Hypothalamus (tissue), 51 donors: ENCODE measurements around the gene ABCB8.

Source experiments
- DNase-seq, 51 donors: peaks; one replicate each; lab custom pipeline; 2025; lab: John Stamatoyannopoulos, UW

Gene ABCB8

GRCh38 chr7:151053096-151053495, 24.8 kb downstream of the ABCB8 start:
- no peak for DNase-seq

- no peak for DNase-seq
Measured at GRCh38 chr7:151053751-151054150, 25.5 kb downstream of the ABCB8 start.

GRCh38 chr7:151056283-151056665, 28.0 kb downstream of the ABCB8 start:
- DNase-seq = no peak

- DNase-seq = peak in 1 of 51 donors; percentile 21
Measured at GRCh38 chr7:151056666-151057505, 28.6 kb downstream of the ABCB8 start.

- DNase-seq = no peak
Measured at GRCh38 chr7:151057506-151057988, 29.3 kb downstream of the ABCB8 start, which contains the start of gene CDK5. Gene CDK5 (minus strand): TSS chr7:151057897. CDS start chr7:151057848, 49 bp downstream.

GRCh38 chr7:151057989-151058780, 29.9 kb downstream of the ABCB8 start:
- peak; percentile 77 to 100 (median 98) for DNase-seq

- peak in 4 of 51 donors; percentile 59 to 82 (median 66) for DNase-seq
Measured at GRCh38 chr7:151058781-151059366, 30.6 kb downstream of the ABCB8 start.

GRCh38 chr7:151059367-151060112, 31.3 kb downstream of the ABCB8 start, which contains the start of gene SLC4A2:
Gene SLC4A2 (plus strand): TSS chr7:151059589. CDS start chr7:151061988, 2,399 bp downstream.
- DNase-seq = peak; percentile 31 to 94 (median 80)

GRCh38 chr7:151060113-151060415, 31.8 kb downstream of the ABCB8 start:
- peak in 2 of 51 donors; percentile 33 to 65 for DNase-seq

DNA sequence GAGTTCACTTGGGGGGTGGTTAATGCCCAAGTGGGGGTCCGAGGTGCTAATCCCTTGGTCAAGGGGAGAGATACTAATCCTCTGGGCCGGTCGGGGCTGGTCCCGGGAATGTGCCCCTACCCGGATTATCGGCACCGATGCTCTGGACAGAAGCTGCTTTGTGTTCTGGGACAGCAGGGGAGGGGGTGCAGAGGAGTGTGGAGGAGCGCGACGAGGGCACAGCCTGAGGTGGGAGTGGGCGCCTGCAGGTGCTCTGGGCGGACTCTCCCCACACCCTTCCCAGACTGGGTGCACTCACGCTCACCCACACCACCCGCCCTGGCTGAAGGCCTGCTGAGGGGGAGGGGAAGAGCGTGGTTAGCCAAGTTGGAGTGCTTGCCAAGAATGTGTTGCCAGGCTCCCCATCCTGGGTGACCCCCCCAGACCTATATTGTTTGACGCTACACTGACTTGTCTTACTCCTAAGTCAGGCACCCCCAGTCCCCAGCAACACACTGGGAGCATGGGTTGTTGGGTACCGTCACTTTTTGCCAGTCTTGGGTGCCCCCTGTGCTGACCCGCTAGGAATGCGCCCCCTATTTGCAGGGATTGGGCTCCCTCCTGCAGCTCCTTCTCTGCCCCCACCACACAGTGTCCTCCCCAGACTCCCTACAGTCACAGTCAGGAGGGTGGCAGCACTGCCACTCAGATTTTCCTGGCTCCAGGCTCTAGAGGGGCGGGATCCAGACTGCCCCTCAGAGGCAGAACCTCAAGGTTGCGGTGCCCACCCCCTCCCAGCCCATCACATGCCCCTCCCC, 32.4 kb downstream of the ABCB8 start:
- peak in 28 of 51 donors; percentile 6 to 73 (median 36) for DNase-seq

DNA sequence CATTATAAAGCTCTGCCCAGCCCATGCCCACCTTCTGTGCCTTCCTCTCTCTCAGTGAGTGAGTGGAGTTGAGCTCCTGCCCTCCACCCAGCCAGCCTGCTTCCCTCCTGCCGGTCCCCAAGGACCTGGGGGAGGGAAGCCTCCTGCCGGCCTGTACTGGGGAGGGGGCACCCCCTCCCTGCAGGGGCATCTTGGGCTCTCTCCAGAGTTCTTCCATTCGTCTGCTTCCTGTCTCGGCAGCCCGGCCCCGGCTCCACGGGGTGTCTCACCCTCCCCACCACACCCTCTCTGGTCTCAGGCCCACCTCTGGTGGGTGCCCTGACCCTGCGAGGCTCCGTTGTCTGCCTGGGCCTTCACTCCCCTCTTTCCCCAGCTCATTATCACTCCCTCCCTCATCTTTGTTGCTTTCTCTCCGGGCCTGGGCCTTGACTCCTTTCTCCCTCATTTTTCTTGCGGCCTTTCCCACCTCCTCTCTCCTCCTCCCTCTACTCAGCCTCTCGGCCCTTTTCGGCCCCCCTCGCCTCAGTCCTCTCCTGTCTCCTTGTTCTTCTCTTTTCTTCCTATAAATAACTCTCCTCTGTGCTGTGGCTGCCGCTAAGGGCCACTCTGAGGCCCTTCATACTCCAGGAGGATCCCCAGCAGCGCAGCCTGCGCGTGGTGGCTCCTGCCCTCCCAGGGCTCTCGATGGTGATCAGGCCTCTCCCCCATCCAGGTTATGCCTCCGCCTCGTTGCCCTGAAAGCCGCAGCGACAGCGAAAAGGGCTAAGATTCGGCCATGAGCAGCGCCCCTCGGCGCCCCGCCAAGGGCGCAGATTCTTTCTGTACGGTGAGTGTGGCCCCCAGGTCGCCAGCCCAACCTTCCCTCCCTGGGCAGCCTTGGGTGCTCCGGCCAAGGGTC, 33.2 kb downstream of the ABCB8 start:
- no peak for DNase-seq

DNA sequence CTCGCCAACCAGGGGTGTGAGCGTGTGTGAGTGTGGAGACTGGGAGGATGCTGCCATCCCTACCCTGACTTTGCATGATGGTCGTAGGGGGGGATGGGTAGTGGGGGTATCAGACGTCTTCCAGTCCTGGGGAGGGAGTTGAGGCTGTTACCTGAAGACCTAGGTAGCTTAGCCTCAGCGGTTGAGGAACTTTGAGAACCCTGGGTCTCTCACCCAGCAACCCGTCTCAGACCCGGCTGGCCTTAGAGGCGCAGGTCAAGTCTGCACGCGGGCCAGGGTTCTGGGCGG, 33.8 kb downstream of the ABCB8 start:
- DNase-seq = no peak

DNA sequence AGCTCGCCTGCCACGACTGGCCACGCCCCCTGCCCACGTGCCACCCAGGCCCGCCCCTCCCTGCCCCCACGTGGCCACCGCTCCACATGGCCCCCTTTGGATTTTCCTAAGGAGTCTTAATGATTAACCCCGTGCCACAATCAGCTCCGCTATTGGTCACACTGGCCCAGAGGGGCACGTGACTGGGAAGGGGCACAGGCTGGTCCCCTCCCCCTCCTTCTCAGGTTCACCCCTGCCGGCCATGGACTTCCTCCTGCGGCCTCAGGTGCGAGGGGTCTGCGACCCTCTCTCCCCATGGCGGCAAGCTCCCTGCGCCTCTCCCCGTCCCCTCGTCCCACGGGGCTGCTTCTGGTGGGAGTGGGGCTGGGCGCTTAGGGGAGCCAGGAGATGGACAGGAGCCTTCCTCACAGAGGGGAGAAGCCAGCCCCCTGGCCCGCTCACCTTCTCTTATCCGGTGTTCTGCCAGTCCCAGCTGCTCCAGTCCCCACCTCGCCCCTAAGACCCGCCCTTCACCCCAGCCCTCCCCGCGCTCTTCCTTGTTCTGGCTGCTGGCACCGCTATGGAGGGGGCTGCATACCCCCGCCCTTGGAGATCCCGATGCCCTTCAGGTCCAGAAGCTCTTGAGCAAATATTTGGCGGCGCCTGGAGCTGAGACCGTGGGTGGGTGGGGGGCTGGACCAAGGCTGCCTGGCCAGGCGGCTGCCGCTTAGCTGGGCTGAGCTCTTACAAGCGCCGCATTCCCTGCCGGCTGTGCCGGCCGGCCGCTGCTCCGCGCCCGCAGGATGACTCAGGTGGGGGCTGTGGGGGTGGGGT, 34.4 kb downstream of the ABCB8 start:
- peak in 1 of 51 donors; percentile 34 for DNase-seq

DNA sequence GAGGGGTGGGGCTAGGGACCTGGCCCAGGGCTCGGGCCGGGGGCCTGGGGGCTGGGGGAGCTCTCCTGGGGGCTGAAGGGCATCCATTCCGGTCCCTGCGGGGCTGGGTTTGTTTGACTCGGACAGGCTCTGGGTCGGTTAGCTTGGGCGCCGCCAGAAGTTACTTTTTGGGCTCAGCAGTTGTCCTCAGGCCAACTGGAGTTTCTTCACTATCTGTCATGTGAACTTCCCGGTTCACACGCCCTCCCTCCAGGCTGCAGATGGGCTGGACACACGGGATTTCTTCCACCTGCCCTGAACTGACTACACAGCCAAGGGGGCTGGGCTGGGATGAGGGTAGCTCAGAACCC, 34.9 kb downstream of the ABCB8 start:
- DNase-seq = no peak

GRCh38 chr7:151064454-151064853, 36.2 kb downstream of the ABCB8 start:
- no peak for DNase-seq

DNA sequence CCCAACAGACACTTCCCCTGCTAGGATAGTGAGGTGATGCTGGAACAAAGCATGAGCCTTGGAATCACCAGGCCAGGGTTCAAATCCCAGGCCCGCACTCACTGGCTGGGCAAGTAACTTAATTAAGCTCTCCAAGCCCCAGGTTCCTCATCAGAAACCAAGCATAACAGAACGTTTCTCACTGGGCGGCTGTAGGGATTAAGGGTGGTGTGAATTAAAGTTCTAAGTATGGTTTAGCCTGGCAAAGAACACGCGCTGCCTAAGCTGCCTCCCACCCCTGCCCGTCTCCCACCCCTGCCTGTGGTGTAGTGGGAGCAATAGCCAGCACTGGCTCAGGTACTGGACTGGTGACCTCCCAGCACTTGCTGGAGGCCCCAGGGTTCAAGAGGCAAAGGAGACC, 36.7 kb downstream of the ABCB8 start:
- DNase-seq = no peak

- DNase-seq = no peak
Measured at GRCh38 chr7:151065516-151065915, 37.3 kb downstream of the ABCB8 start.
